Vagina (tissue), 2 donors: Measurements from ENCODE around the gene IL1RL1.

ENCODE experiments used
- CTCF ChIP-seq, 3 experiments: fragments of 450-650 bp in 2 of 3; fragments of 200-600 bp in 1 of 3; sonication (generic) in 1 of 3; IDR thresholded peaks; one replicate each; pipeline ENCODE4 v1.5.1; 2017 to 2019; ENCODE audit warnings: antibody characterized with exemption in 3 of 3, mild to moderate bottlenecking in 2 of 3, moderate library complexity in 2 of 3
- POLR2A ChIP-seq, 2 donors: fragments of 450-650 bp; IDR thresholded peaks; one replicate each; pipeline ENCODE4 v1.6.1; 2017; ENCODE audit warnings: antibody characterized with exemption in 2 of 2, mild to moderate bottlenecking in 2 of 2, moderate library complexity in 2 of 2
- POLR2AphosphoS5 ChIP-seq, 2 donors: sonication (generic); formaldehyde crosslinking; IDR thresholded peaks; one replicate each; pipeline ENCODE4 v1.9.0; 2017; ENCODE audit warnings: antibody characterized with exemption in 2 of 2, mild to moderate bottlenecking in 2 of 2, low read depth in 1 of 2; ENCODE audit not compliant: insufficient read depth in 1 of 2

- TF ChIP-seq POLR2A (IDR thresholded peaks at IDR 0.05), result no peak
- no peak for TF ChIP-seq CTCF (IDR thresholded peaks at IDR 0.05)
- no peak for TF ChIP-seq POLR2AphosphoS5 (IDR thresholded peaks at IDR 0.05; ENCODE audit: insufficient read depth in 1 of 2, low read depth in 1 of 2)
Observed at GRCh38 chr2:102303589-102303988, 7.8 kb upstream of the IL1RL1 start.
